GM12878 (cell line): Measurements from ENCODE around the gene CAMK2B. TPM values are rescaled to one million over a fixed set of nuclear protein-coding genes. Genes with fewer than 3 reads are reported as not detected.

ENCODE experiments used
- ATAC-seq: fragments of 200-7000 bp; cut with Tn5 transposase; 3 replicates; pipeline ENCODE4 v1.9.1; 2020; ENCODE audit warnings: mild to moderate bottlenecking, moderate library complexity
- BruUV-seq: library from RNA; stranded (reverse); fragments of 400-500 nt; replicated peaks from 2 replicates; lab custom pipeline; 2021; lab: Mats Ljungman, UMichigan
- CTCF ChIA-PET: fragments of 300-600 bp; sonication (Branson Sonifier 250); formaldehyde crosslinking; extraction: SDS; loops from one replicate; lab custom pipeline; 2021; ENCODE audit warnings: inconsistent platforms; lab: Yijun Ruan, JAX
- POLR2A ChIA-PET: fragments of 350-600 bp; formaldehyde crosslinking; extraction: SDS; loops from one replicate; lab custom pipeline; 2021; ENCODE audit warnings: inconsistent platforms; lab: Charles Lee
- RAD21 ChIA-PET: fragments of 300-600 bp; sonication (Branson Sonifier 250); formaldehyde crosslinking; loops from one replicate; lab custom pipeline; 2023; ENCODE audit warnings: antibody characterized with exemption; ENCODE audit not compliant: unreplicated experiment; lab: Charles Lee
- SMC1A ChIA-PET: fragments of 300-600 bp; sonication (Branson Sonifier 250); formaldehyde crosslinking; loops from one replicate; lab custom pipeline; 2023; ENCODE audit not compliant: unreplicated experiment, uncharacterized antibody; lab: Charles Lee
- DNase-seq: peaks from one replicate; pipeline ENCODE4 v3.0.0-alpha.2; 2011; ENCODE audit warnings: low read depth, low spot score
- FAIRE-seq: peaks from 3 replicates; lab custom pipeline; 2011; peaks lifted over from hg19 to GRCh38; lab: Jason Lieb, UNC
- H2AFZ ChIP-seq: 2 replicates; pipeline ENCODE4 v1.6.0; 2011; ENCODE audit warnings: low read depth, low read length, control low read depth; ENCODE audit not compliant: control insufficient read depth
- H3K27ac ChIP-seq: 2 replicates; pipeline ENCODE4 v1.5.1; 2011; ENCODE audit warnings: control low read depth; ENCODE audit not compliant: control insufficient read depth, insufficient read depth
- H3K27me3 ChIP-seq, 2 experiments: replicated peaks in 1 of 2; 2 replicates each; pipeline versions ENCODE4 v1.6.0 to v1.6.1; 2011; ENCODE audit warnings: low read length in 1 of 2; ENCODE audit not compliant: control insufficient read depth in 2 of 2, insufficient read depth in 2 of 2
- H3K36me3 ChIP-seq, 2 experiments: 2 replicates each; pipeline ENCODE4 v1.5.1; 2011; ENCODE audit warnings: low read length in 1 of 2; ENCODE audit not compliant: control insufficient read depth in 2 of 2, insufficient read depth in 2 of 2
- H3K4me1 ChIP-seq: 2 replicates; pipeline ENCODE4 v1.6.1; 2011; ENCODE audit warnings: mild to moderate bottlenecking, low read length, moderate library complexity, mixed read lengths; ENCODE audit not compliant: control insufficient read depth, insufficient read depth
- H3K4me2 ChIP-seq: 2 replicates; pipeline ENCODE4 v1.6.0; 2011; ENCODE audit warnings: control low read depth; ENCODE audit not compliant: control insufficient read depth, insufficient read depth
- H3K4me3 ChIP-seq: fragments of 200-600 bp; sonication (generic); 2 replicates; pipeline ENCODE4 v1.5.1; 2016
- H3K79me2 ChIP-seq: 2 replicates; pipeline ENCODE4 v1.6.0; 2011; ENCODE audit warnings: low read length; ENCODE audit not compliant: control insufficient read depth, insufficient read depth
- H3K9ac ChIP-seq: 2 replicates; pipeline ENCODE4 v1.8.0; 2011; ENCODE audit warnings: low read length, control low read depth, mixed read lengths; ENCODE audit not compliant: control insufficient read depth, insufficient read depth
- H3K9me3 ChIP-seq: replicated peaks from 3 replicates; pipeline ENCODE4 v1.5.1; 2011; ENCODE audit warnings: mild to moderate bottlenecking, low read length; ENCODE audit not compliant: control insufficient read depth, insufficient read depth
- H4K20me1 ChIP-seq: 2 replicates; pipeline ENCODE4 v1.6.0; 2011; ENCODE audit not compliant: control insufficient read depth, insufficient read depth
- ASH2L ChIP-seq: fragments of 300-600, 200-600 bp; sonication (generic); IDR thresholded peaks from 2 replicates; pipeline ENCODE4 v1.6.1; 2017; ENCODE audit warnings: low read depth, mild to moderate bottlenecking, borderline replicate concordance
- BHLHE40 ChIP-seq, 2 experiments: fragments of 450-650 bp in 1 of 2; IDR thresholded peaks; 2 replicates each; pipeline ENCODE4 v1.6.1; 2011 to 2017; ENCODE audit warnings: low read depth in 2 of 2, borderline replicate concordance in 1 of 2, improper control_type of control experiment in 1 of 2, low read length in 1 of 2, mild to moderate bottlenecking in 1 of 2
- CBX5 ChIP-seq: sonication (generic); IDR thresholded peaks from 2 replicates; pipeline ENCODE4 v1.6.1; 2016; ENCODE audit warnings: low read depth, moderate library complexity, mild to moderate bottlenecking, inconsistent platforms
- CEBPB ChIP-seq, 2 experiments: fragments of 150-350 bp in 1 of 2; IDR thresholded peaks; 2 replicates each; pipeline ENCODE4 v1.6.1; 2012 to 2014; ENCODE audit warnings: low read depth in 2 of 2, low read length in 2 of 2, borderline replicate concordance in 1 of 2, inconsistent platforms in 1 of 2
- CUX1 ChIP-seq: IDR thresholded peaks from 2 replicates; pipeline ENCODE4 v1.6.1; 2012; ENCODE audit warnings: improper control_type of control experiment, low read depth, low read length; ENCODE audit not compliant: insufficient replicate concordance
- FOXM1 ChIP-seq: IDR thresholded peaks from 2 replicates; pipeline ENCODE4 v1.6.1; 2012; ENCODE audit warnings: low read depth, mild to moderate bottlenecking, inconsistent platforms, low read length, moderate library complexity
- JUNB ChIP-seq: IDR thresholded peaks from 2 replicates; pipeline ENCODE4 v1.6.1; 2016; ENCODE audit warnings: antibody characterized with exemption, mild to moderate bottlenecking
- KAT2A ChIP-seq: conservative IDR thresholded peaks from 2 replicates; pipeline ENCODE4 v1.6.1; 2011; ENCODE audit warnings: low read depth, low read length; ENCODE audit not compliant: control insufficient read depth
- MEF2B ChIP-seq: fragments of 450-650 bp; IDR thresholded peaks from 2 replicates; pipeline ENCODE4 v1.6.1; 2018; ENCODE audit warnings: mild to moderate bottlenecking, moderate library complexity; ENCODE audit not compliant: partially characterized antibody, poor library complexity, severe bottlenecking
- NBN ChIP-seq: fragments of 450-650 bp; IDR thresholded peaks from 2 replicates; pipeline ENCODE4 v1.6.1; 2016
- NFIC ChIP-seq: IDR thresholded peaks from 2 replicates; pipeline ENCODE4 v1.6.1; 2012; ENCODE audit warnings: low read depth, mild to moderate bottlenecking, inconsistent platforms, low read length, moderate library complexity
- NFYA ChIP-seq: IDR thresholded peaks from 2 replicates; pipeline ENCODE4 v1.6.1; 2011; ENCODE audit warnings: low read depth, mild to moderate bottlenecking, low read length, improper control_type of control experiment, borderline replicate concordance
- PAX8 ChIP-seq: fragments of 450-650 bp; IDR thresholded peaks from 2 replicates; pipeline ENCODE4 v1.6.1; 2017; ENCODE audit warnings: mild to moderate bottlenecking, moderate library complexity
- RFX5 ChIP-seq: IDR thresholded peaks from 2 replicates; pipeline ENCODE4 v1.6.1; 2011; ENCODE audit warnings: low read depth, low read length, improper control_type of control experiment
- SKIL ChIP-seq: fragments of 450-650 bp; IDR thresholded peaks from 2 replicates; pipeline ENCODE4 v1.6.1; 2017; ENCODE audit warnings: mild to moderate bottlenecking, low read depth, inconsistent platforms; ENCODE audit not compliant: poor library complexity, severe bottlenecking
- ZNF622 ChIP-seq: fragments of 450-650 bp; IDR thresholded peaks from 2 replicates; pipeline ENCODE4 v1.6.1; 2017; ENCODE audit warnings: mild to moderate bottlenecking, inconsistent platforms
- WGBS: methylation state at CpG from one replicate; pipeline ENCODE4 v1.1.6; 2016; ENCODE audit warnings: low lambda C conversion rate; ENCODE audit not compliant: insufficient replicate concordance, insufficient coverage; ENCODE audit errors: missing lambda C conversion rate; 5-methylcytosine and 5-hydroxymethylcytosine counted together
- in situ Hi-C: fragments of 300-500 bp; cut with MboI; formaldehyde crosslinking; loops from 9 replicates; pipeline ENCODE4 v1.14.3; 2018; ENCODE audit warnings: mixed read lengths
- intact Hi-C: fragments of 100-400 bp; cut with micrococcal nuclease; formaldehyde crosslinking; loops from one replicate; pipeline ENCODE4 v1.14.2; 2022; ENCODE audit not compliant: unreplicated experiment
- polyA plus RNA-seq, 11 experiments: library from polyadenylated mRNA; depleted of rRNA in 4 of 11; unstranded in 6 of 11; stranded (reverse) in 5 of 11; fragments of >200 nt; fragmentation: Nextera tagmentation in 4 of 11; fragmentation: Illumina TruSeq in 1 of 11; extraction: Ambion mirVana in 4 of 11; extraction: Trizol in 1 of 11; gene quantifications; 1 replicate in 1 of 11; 2 replicates in 10 of 11; pipeline versions ENCODE4 v1.2.1 to v1.2.3, GENCODE V29; 2011 to 2016; ENCODE audit warnings: inconsistent platforms in 2 of 11, missing spikeins in 2 of 11, low read depth in 1 of 11
- total RNA-seq, 4 experiments: library from RNA; depleted of rRNA in 3 of 4; stranded (reverse); fragments of >200 nt in 3 of 4; fragmentation: Illumina TruSeq in 1 of 4; extraction: Trizol in 1 of 4; gene quantifications; 2 replicates each; pipeline versions ENCODE4 v1.2.1 to v1.2.3, GENCODE V29; 2013 to 2021

CAMK2B gene
- total and polyA plus RNA-seq, 10 of the 15 experiments (the other 5 are each of a cell fraction or from before 2014, with no cell fraction given): 0.06 to 0.23 (median 0.11) TPM; not detected in 5

GRCh38 chr7:44368885-44369284 is 43.5 kb upstream of the CAMK2B start:
- ATAC-seq (no peak), FAIRE-seq (no peak), DNase-seq (no peak)
- Histone ChIP-seq H3K9ac (no peak overlapping the region), H2AFZ (no peak overlapping the region), H3K9me3 (no peaks in the 10 kb centered on the region; the same call in 2 of the 3 replicates), H3K4me1 (peaks cover 8% of the 10 kb centered on the region; the same call in 1 of the 2 replicates), H3K4me2 (no peak overlapping the region), H3K36me3 (no peaks in the 10 kb centered on the region), H4K20me1 (no peaks in the 10 kb centered on the region), H3K27me3 (no peaks in the 10 kb centered on the region), H3K4me3 (no peak overlapping the region), H3K79me2 (no peaks in the 10 kb centered on the region), H3K27ac (no peak overlapping the region)
- RAD21 ChIA-PET: interaction anchor here (1.6 kb wide), 1 partner anchor 127 kb away, joined by 3 read pairs; no protein-coding TSS in a partner anchor
- TF ChIP-seq ZNF622 (no peak), KAT2A (no peak), JUNB (no peak), NBN (no peak), FOXM1 (no peak), BHLHE40 (IDR thresholded peaks at IDR 0.05; ENCODE audit: borderline replicate concordance in 1 of 2, low read depth in 2 of 2, low read length in 1 of 2) (no peak), CEBPB (IDR thresholded peaks at IDR 0.05; ENCODE audit: borderline replicate concordance in 1 of 2, low read depth in 2 of 2, low read length in 2 of 2) (no peak), CBX5 (no peak), NFIC (no peak), SKIL (no peak), PAX8 (no peak), NFYA (no peak), MEF2B (no peak), RFX5 (no peak), ASH2L (no peak), CUX1 (no peak)
- intact Hi-C loops: no loop called here
- SMC1A ChIA-PET: interaction anchor here (0.7 kb wide), 2 partner anchors 13 to 312 kb away, joined by 3 read pairs; no protein-coding TSS in a partner anchor
- CTCF ChIA-PET: interaction anchor here (1.7 to 3.7 kb wide), 2 partner anchors 110 to 128 kb away, joined by 7 to 15 read pairs; no protein-coding TSS in a partner anchor
- WGBS: 100% methylated on average over 1 of the region's 1 CpG
- no TSS peak for BruUV-seq
- in situ Hi-C loops: no loop called here
- POLR2A ChIA-PET: no interaction called here
